T-helper 1 cell treated with Interleukin-12 subunit alpha and Interleukin-12 subunit beta and Interleukin-4 antibody, amounts not matched to agents 30 ng/mL and 1 ng/mL, for 36 hours (primary cell): Measurements from ENCODE around the gene UBXN2A. TPM values are rescaled to one million over a fixed set of nuclear protein-coding genes. Genes with fewer than 3 reads are reported as not detected.
"Not testable (repeated sequence)": the region's sequence is repeated elsewhere in the genome, so short reads cannot be mapped to it uniquely, and the experiment has no call there.

Experiments used
- intact Hi-C: fragments of 100-400 bp; cut with micrococcal nuclease; formaldehyde crosslinking; loops from one replicate; pipeline ENCODE4 v1.15.1; 2024
- total RNA-seq: library from RNA; stranded (reverse); gene quantifications from 2 replicates; pipeline ENCODE4 v1.2.3, GENCODE V29; 2022

UBXN2A gene
- total RNA-seq, 1 donor from 2014 or later, result 11.6 TPM

GRCh38 chr2:24011250-24012104 lies 71.2 kb downstream of the UBXN2A start:
- intact Hi-C loops, result no loop called here

- intact Hi-C loops, result no loop called here
Measured at GRCh38 chr2:24012521-24013188, 72.4 kb downstream of the UBXN2A start.

- intact Hi-C loops, result not testable (repeated sequence)
Measured at GRCh38 chr2:24014902-24015301, 74.6 kb downstream of the UBXN2A start.

DNA sequence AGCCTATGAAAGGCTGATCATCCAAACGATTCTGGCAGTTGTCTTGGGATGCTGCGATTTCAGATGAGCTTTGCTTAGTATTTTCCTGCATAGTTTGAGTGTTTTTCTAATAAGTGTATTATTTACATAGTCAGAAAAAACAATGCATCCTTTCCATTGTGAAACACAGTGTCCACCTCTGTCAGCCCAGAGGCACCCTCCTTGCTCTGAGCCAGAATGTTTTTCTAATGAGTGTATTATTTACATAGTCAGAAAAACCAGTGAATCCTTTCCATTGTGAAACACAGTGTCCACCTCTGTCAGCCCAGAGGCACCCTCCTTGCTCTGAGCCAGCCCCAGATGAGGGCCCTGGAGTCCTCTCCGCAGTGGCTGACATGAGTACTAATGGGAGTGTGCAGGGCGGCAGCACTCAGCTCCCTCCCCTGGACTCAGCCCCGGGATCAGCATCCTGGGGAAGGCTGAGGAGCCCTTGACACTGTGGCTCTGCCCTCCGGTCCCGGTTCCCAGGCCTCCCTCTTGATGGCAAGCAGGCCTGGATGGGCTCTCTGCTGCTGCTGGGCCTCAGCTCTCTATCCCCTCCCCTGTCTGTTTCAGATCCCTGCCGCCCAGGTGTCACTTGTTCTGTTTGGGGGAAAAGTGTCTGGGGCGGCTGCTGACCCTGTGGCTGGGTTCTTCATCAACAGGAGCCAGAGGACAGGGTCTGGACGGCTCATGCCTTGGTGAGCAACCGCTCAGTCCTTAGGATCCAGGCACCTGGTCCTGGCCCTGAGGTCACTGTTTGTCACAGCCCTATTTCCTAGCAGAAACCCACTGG lies 75.5 kb downstream of the UBXN2A start:
- intact Hi-C loops, result no loop called here

- intact Hi-C loops, result no loop called here
Measured at GRCh38 chr2:24016376-24016761, 76.1 kb downstream of the UBXN2A start.

- intact Hi-C loops, result no loop called here
Measured at GRCh38 chr2:24016853-24017703, 76.8 kb downstream of the UBXN2A start.

DNA sequence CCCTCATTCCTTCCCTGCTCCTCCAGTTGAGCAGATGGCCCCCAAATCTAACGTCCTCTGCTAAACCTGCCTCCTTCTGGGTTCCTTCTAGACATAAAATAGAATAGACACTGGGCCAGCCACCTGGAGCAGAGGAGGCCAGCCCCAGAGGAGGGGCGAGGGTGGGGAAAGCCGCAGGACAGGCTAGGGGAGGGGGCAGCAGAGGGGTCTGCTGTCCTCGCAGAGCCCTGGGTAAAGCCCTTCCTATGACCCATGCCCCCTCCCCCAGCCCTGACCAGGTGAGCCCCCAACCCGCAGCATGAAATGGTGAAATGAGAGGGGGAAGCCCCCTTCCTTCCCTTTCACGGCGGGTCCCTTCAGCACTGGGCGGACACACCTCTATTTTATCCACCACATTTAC lies 77.4 kb downstream of the UBXN2A start:
- intact Hi-C loops, result no loop called here

- intact Hi-C loops, result no loop called here
Measured at GRCh38 chr2:24018241-24018640, 78.0 kb downstream of the UBXN2A start.

DNA sequence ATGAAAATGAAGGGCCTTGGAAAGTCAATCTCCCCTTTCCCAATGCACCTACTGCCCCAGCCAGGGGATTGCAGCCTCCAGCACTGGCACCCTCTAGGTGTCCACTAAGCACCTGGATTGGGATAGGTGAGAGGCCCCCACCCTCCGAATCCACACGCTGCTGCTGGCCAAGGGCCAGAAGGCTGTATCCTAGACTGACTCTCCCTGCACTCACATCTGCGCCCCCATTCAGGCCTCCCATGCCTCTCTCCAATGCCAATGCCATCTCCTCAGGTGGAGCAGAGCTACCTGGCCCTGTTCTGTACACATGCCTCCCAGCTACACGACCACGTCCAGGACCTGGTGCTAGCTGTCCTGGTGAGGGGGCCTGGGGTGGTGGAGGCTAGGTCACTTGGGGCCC lies 79.5 kb downstream of the UBXN2A start:
- intact Hi-C loops, result no loop called here

DNA sequence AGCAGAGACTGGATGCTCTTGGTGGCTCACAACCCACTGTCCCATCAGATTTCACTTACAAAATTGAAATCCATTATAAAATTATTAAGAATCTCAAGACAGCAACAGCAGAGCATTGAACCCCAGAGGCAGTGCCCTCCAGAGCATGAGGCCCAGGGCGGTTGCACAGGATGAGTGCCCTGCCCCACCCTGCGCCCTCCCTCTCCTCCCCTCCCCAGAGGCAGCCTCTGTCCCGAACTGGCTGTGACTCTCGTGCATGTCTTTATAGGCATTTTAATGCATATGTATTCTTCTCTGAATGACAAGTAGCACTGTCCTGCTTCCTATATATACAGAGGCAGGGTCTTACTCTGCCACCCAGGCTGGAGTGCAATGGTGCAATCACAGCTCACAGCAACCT lies 80.0 kb downstream of the UBXN2A start:
- intact Hi-C loops, result no loop called here

- intact Hi-C loops, result no loop called here
Measured at GRCh38 chr2:24021122-24021998, 81.1 kb downstream of the UBXN2A start.

DNA sequence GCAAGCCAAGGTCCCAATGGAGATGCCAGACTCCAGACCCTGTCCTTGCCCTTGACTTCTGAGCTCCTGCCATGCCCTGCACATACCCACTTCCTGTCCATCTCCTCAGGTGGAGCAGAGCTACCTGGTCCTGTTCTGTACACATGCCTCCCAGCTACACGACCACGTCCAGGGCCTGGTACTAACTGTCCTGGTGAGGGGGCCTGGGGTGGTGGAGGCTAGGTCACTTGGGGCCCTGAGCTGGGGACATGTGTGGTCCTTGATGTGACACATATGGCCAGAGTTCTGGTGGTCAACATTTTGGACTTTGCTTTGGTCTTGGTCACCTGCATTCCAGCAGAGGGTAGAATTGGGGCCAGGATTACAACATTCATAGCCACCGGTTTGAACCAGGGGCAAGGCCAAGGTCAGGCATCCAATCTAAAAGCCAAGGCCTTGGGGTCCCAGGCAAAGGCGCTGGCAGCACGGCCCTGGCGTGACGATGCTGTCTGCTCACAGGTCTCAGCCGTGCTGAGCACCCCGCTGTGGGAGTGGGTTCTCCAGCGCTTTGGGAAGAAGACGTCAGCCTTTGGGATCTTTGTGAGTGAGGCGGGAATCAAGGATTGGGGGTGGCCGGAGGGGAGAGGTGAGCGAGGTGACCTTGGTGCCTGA lies 82.2 kb downstream of the UBXN2A start:
- intact Hi-C loops, result no loop called here

- intact Hi-C loops, result no loop called here
Measured at GRCh38 chr2:24022975-24023575, 82.8 kb downstream of the UBXN2A start.

DNA sequence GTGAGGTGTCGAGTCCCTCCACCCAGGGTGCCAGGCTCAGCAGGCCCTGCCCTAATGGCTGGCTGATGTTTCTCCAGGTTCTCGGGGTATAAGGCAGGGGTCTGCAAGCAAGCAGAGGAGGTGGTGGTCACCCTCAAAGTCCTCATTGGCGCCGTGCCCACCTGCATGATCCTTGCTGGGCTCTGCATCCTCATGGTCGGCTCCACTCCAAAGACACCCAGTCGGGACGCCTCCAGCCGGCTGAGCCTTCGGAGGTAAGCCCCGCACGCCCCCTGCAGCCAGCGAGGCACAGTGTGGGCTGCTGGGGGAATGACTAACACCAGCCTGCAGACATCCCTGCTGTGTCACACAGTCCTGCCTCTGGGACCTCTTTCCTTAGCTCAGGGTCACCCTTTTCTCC lies 83.8 kb downstream of the UBXN2A start:
- intact Hi-C loops, result no loop called here

GRCh38 chr2:24024996-24025663 lies 84.9 kb downstream of the UBXN2A start:
- intact Hi-C loops, result no loop called here

- intact Hi-C loops, result no loop called here
Measured at GRCh38 chr2:24026233-24026632, 86.0 kb downstream of the UBXN2A start.

GRCh38 chr2:24038786-24039499 lies 98.7 kb downstream of the UBXN2A start:
- intact Hi-C loops, result no loop called here

DNA sequence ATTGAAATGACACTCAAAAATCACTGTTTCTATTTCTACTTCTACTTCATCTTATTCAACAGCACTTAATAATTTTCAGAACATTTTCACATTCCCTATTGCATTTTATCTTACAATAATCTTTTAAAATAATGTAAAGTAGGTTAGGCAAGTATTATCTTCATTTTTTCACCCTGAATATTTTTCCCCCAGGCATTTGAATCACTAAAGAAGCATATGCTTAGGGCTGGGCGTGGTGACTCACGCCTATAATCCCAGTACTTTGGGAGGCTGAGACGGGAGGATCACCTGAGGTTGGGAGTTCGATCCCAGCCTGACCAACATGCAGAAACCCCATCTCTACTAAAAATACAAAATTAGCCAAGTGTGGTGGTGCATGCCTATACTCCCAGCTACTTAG lies 100.2 kb downstream of the UBXN2A start:
- intact Hi-C loops, result no loop called here
